GM21737 (cell line): ENCODE results near the gene LTB4R2.
"Not testable (repeated sequence)": the region's sequence is repeated elsewhere in the genome, so short reads cannot be mapped to it uniquely, and the experiment has no call there.

Experiments used
- ATAC-seq: cut with Tn5 transposase; IDR thresholded peaks from one replicate; pipeline ENCODE4 v1.9.1; 2021; ENCODE audit warnings: mild to moderate bottlenecking, moderate library complexity; ENCODE audit not compliant: unreplicated experiment

Gene LTB4R2

DNA sequence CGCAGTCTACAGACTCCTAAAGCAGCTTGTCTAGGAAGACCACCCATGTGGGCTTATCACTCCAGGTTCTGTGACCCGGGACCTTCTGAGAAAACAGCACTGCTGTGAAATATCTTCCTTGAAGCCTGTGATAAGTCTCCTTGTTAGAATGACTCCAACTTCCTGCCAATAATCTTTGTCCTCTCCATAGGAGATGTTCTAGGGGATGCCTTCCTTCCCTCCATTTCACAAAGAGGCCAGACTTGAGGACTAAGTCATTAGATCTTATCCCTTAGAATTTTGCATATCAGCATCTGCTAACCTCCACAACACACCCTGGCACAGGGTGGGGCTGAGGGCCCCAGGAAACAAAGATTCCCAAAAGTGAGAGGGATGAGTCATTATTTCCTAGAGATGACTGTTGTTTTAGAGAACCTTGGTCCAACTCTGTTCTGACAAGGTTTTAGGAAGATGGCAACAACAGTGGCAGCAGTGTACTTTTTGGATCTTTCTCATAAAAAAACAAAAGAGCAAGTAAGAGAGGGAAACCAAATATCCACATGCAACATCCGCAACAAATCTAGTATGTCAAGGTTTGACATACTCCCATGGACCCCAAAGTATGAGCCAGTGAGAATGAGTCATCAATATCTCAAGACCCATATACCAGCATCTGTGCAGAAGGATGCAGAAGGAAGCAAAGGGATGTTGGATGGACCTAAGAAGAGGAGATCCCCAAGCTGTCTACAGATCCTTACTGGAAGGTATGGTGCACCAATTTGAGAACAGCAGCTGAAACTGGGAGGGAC, 7.4 kb downstream of the LTB4R2 start:
- no peak for ATAC-seq

DNA sequence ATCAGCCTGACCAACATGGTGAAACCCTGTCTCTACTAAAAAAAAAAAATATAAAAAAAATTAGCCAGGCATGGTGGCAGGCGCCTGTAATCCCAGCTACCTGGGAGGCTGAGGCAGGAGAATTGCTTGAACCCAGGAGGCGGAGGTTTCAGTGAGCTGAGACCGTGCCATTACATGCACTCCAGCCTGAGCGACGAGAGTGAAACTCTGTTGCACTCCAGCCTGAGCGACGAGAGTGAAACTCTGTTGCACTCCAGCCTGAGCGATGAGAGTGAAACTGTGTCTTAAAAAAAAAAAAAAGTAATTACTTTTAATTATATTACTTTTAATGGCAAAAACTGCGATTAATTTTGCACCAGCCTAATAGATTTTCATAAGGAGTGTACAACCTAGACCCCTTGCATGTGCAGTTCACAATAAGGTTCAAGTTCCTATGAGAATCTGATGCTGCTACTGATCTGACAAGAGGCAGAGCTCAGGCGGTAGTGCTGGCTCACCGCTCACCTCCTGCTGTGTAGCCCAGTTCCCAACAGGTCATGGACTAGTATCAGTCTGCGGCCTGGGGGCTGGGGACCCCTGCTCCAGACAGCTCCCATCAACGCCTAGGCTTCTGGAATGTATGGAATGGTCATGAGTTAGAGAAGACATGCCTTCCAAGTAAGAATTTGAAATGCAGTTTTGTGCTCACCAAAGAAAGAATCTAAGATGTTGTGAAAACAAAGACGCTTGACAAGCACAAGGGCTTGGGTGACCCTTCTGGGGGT, 11.5 kb downstream of the LTB4R2 start:
- ATAC-seq = no peak

DNA sequence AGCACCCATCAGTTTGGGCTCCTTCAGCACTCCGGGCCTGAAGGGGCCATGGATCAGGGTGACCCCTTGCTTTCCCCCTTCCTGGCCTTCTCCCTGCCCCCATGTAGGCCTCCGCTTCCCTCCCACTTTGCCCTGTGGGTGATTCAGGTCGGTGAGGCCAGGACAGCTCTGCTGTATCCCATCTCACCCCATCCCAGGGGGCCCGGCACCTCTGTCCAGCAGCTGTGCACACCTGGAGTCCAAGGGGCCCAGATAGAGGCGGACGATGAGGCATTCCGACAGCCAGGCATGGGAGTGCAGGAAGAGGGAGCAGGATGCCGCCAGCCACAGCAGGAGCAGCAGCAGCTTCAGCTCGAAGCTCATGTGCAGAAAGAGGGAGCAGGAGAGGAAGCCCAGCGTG, 12.7 kb downstream of the LTB4R2 start:
- no peak for ATAC-seq

- ATAC-seq = no peak
Observed at GRCh38 chr14:24323341-24323740, 13.4 kb downstream of the LTB4R2 start.

DNA sequence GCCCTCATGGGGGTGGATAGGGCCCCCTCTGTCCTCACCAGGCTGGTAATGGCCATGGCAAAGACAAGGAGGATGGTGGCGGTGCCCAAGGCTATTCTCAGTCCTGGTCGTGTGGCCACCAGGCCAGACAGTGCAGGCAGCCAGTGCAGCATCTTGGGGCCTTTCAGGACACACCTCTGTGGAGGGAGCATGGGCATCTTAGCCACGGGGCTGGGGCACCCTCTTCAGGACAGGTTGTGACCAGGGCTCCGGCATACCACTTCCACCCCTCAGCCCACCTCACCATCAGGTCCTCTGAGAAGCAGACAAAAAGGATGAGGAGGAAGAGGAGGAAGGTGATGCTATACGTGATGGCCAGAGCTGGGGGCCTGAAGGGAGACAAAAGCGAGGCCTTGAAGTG, 14.1 kb downstream of the LTB4R2 start:
- no peak for ATAC-seq

DNA sequence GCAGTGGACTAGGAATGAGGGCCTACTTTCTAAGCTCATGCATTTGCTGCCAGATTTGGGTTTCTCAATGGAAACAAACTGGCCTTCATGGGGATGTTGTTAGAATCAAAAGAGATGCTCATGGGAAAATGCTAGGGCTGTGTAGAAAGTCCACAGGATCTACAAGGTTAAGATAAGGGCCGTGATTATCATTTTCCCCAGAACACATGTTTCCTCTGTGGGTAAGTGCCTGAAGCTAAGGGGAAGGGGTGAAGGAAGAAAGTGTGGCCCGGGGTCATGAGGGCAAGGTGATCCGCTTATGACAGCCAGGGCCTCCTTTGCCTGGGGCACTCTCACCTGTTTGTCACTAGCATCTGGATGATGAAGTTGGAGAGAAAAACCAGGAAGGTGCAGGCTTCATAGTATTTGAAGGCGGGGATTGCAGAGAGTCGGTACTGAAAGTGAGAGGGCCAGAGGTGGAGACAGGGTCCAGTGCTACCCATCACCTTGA, 15.1 kb downstream of the LTB4R2 start:
- ATAC-seq = no peak

DNA sequence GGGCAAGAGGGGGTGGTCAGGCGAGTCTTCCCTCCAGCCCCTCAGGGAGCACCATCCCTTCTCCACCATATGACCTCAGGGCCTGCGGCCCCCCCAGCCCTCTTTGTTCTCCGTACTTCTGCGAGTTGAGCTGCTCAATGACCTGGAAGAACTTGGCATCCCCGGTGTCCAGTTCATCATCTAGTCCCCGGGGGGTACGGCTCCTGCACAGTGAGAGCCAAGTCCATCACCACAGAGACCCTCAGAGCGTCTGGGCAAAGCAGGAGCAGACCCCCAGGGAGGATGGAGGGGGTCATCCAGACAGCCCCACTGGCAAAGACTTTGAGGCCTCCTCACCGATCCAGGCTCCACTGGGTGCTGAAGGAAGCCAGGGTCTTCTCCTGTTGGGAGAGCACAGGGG, 16.0 kb downstream of the LTB4R2 start:
- ATAC-seq = no peak

DNA sequence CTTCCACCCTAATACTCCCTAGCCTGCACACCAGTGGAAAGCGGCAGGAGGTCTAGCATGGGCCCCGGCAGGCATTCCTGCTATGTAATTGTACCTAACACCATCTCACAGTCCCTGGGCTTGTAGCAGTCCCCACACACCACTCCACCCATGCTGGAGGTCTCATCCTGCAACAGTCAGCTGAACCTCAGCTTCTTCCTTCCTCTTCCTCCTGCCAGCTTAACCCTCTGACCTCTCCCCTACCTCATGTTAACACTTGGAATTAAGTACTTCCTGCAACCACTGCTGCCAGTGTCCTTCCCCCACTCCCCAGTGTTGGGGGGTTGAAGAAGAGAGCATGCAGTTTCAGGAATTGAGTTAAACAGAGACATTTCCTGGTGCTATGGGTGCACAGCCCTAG, 17.4 kb downstream of the LTB4R2 start:
- ATAC-seq = no peak

DNA sequence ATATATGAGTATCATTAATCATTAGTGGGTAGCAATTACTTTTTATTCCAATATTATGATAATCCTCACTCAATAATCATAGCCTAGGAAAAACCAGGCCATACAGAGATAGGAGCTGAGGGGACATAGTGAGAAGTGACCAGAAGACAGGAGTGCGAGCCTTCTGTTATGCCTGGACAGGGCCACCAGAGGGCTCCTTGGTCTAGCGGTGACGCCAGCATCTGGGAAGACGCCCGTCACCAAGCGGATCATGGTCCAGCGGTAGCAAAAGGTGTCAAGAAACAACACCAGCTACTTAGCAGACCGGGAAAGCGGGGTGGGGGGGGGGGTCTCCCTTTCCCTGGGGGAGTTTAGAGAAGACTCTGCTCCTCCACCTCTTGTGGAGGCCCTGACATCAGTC, 18.0 kb downstream of the LTB4R2 start:
- not testable (repeated sequence) for ATAC-seq

DNA sequence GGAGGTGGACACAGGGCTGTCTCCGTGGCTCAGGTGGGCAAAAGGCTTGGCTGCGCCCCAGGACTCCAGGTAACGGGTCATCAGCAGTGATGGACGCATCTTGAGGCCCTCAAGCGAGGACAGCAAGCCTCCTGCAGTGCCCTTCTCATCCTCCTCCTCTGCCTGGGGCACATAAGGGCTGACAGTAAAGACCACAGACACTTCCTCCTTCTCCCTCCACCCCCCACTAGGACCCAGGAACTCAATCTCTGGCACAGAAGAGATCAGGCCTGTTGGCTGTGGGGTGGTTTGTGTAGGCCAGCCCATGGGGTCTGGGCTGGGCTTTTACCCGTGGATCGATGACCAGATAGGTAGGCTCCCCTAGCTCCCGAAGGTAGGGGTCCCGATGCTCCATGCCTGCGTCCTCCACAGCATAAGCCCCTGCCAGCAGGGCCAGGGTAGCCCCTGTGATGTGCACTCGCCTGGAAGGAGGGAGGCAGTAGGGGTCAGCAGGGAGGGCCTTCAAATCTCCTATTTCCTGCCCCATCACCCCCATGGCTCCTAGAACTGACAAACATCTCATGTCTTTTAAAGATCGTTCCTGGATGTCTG, 19.2 kb downstream of the LTB4R2 start:
- no peak for ATAC-seq

DNA sequence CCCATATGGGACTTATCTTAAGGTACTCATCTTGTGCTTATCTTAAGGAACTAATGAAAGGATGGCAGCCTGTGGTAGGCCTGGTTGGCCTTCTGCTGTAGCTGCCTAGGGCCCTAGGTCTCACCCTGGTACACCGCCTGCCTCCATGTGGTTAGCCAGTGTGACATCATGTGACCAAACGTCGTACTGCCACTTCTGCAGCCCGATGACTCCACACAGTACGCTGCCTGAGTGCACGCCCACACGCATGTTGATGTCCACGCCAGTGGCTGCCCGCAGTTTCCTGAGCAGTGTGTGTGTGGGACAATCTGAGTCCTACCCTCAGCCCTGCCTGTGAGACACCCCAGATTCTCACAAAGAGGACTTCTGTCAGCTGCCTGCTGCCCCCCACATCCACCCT, 19.8 kb downstream of the LTB4R2 start:
- ATAC-seq = no peak

GRCh38 chr14:24330973-24331674, 21.2 kb downstream of the LTB4R2 start:
- ATAC-seq = no peak

- ATAC-seq = no peak
Observed at GRCh38 chr14:24331731-24332267, 21.9 kb downstream of the LTB4R2 start.

DNA sequence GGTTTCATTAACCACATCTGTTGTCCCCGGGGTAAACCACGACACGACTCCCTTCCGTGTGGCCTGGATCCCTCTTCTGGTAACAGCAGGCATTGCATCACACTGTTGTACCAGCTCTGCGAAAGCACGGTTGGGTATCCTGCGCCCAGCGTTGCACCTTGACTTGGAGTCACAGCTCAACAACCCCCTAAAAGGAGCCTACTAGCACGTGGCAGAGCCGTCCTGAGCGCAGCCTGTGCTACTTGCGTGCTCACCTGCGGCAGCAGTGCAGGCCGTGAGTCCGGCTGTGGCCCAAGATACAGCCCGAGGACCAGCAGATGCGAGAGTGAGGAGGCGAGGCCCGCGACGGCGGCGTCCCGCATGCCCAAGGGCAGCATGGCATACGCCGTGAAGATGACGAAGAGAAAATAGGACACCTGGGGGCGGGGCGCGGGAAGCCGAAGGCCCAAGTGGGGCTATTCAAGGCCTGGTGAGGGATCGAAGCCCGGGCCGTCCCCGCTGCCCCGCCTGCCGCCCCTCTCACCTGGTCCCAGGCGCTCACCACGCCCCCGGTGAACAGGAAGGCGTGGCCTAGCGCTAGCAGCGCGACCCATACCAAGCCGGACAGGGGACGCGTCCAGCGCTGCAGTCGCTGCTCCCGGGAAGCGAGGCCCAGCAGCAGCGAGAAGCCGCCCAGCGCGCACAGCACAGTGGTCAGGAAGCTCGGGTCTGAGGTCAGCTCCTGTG, 22.5 kb downstream of the LTB4R2 start:
- ATAC-seq = peak; percentile 83

GRCh38 chr14:24334431-24335291, 24.7 kb downstream of the LTB4R2 start, which contains the start of gene ADCY4:
TSS of gene ADCY4 (minus strand) at chr14:24335071. CDS start at chr14:24334652, 419 bp downstream.
- ATAC-seq = no peak

DNA sequence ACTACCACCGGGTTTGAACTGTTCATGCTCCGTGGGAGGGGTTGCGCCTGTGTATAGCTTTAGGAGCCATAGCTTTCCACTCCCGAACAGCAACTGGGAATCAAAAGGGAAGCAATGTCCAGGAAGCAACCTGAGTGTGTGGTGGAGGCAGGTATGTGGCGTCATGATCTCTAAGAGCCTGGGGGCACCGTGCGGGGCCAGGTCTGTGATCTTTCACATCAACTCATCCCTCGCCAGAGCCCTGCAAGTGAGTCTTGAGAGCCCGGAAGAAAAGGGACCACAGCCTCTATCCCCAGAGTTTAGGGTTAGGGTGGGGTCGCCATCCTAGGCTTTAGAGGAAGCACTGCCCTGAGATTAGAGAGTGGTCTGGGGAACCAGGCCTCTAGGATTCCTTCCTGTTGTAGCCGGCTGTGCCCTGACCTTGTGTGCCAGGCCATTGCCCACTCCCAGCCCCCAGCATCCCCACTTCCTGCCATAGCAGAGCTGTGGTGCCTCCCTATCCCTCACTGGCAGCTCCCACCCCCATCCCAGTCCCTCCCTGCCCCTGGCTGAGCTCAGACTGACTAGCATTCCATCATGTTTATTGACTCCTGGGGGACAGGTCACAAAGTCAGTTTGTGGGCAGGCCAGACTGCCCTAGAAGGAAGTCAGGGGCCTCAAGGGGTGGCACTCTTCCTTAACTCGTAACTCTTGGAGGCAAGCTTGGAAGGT, 25.7 kb downstream of the LTB4R2 start:
- ATAC-seq = no peak

GRCh38 chr14:24337144-24337823, 27.3 kb downstream of the LTB4R2 start:
- no peak for ATAC-seq

DNA sequence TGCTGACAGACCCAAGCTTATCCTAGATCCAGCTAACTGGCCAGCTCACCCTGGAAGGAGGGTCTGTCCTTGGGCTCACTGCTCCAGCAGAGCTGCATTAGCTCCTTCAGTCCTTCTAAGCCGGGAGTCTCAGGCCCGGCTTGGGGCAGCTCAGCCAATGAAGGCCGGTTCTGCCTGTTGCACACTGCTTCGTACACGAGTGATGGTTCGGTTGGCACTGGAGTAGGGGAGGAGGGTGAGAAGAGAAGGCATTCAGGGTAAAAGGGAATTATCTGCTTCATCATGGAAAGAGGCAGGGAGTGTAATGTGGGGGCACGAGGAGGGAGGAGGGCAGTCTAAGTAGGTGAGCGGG, 27.9 kb downstream of the LTB4R2 start:
- no peak for ATAC-seq
